Adrenal gland (tissue), 12 donors: ENCODE data around the gene PARD3B. TPM values are rescaled to one million over a fixed set of nuclear protein-coding genes. Genes with fewer than 3 reads are reported as not detected.

Experiments used
- DNase-seq, 7 donors: peaks; one replicate each; pipeline ENCODE4 v3.0.0-alpha.2; 2019 to 2020
- H3K27ac ChIP-seq, 5 donors: fragments of 200-600 bp; sonication (generic) in 4 of 5; 1 replicate in 3 of 5; 2 replicates in 2 of 5; pipeline versions ENCODE4 v1.5.1 to v1.8.0; 2016 to 2020; ENCODE audit warnings: mild to moderate bottlenecking in 1 of 5
- H3K27me3 ChIP-seq: fragments of 200-600 bp; 2 replicates; pipeline ENCODE4 v1.8.0; 2021
- H3K36me3 ChIP-seq, 2 donors: fragments of 200-600 bp; replicated peaks in 1 of 2; 1 replicate in 1 of 2; 2 replicates in 1 of 2; pipeline versions ENCODE4 v1.5.1 to v1.8.0; 2018 to 2022
- H3K4me1 ChIP-seq, 2 donors: fragments of 200-600 bp; replicated peaks in 1 of 2; 1 replicate in 1 of 2; 2 replicates in 1 of 2; pipeline versions ENCODE4 v1.5.1 to v1.8.0; 2018 to 2021
- H3K4me3 ChIP-seq, 4 donors: fragments of 200-600 bp; sonication (generic) in 3 of 4; one replicate each; pipeline ENCODE4 v1.5.1; 2016 to 2018
- H3K9me3 ChIP-seq, 3 donors: fragments of 200-600 bp; sonication (generic) in 1 of 3; replicated peaks in 1 of 3; 1 replicate in 2 of 3; 2 replicates in 1 of 3; pipeline versions ENCODE4 v1.5.1 to v1.8.0; 2016 to 2021
- POLR2A ChIP-seq, 2 donors: fragments of 450-650 bp; IDR thresholded peaks; one replicate each; pipeline ENCODE4 v1.6.1; 2017; ENCODE audit warnings: antibody characterized with exemption in 2 of 2, mild to moderate bottlenecking in 2 of 2, moderate library complexity in 1 of 2
- WGBS, 4 donors: extraction: QIAGEN DNeasy Blood & Tissue Kit in 2 of 4; methylation state at CpG; one replicate each; pipeline versions ENCODE4 v1.1.5 to v1.1.7; 2013 to 2017; 5-methylcytosine and 5-hydroxymethylcytosine counted together
- intact Hi-C, 2 donors: fragments of 100-400 bp; cut with DNase I; formaldehyde crosslinking; loops; one replicate each; pipeline versions ENCODE4 v1.14.1 to v1.15.0; 2022 to 2023
- polyA plus RNA-seq, 3 donors: library from polyadenylated mRNA; stranded (reverse); fragments of 200-250 nt in 2 of 3; fragments of 350-450 nt in 1 of 3; fragmentation: Illumina TruSeq in 1 of 3; extraction: RNeasy Lipid Tissue Mini Kit (QIAGEN cat#74804) in 1 of 3; gene quantifications; one replicate each; pipeline ENCODE4 v1.2.3, GENCODE V29; 2013 to 2014
- total RNA-seq, 9 donors: library from RNA; depleted of rRNA in 4 of 9; stranded (reverse); fragments of >200 nt in 4 of 9; fragments of 120-200 nt in 1 of 9; fragmentation: NEBNext Ultra II Directional in 1 of 9; extraction: Animal tissue kit (Norgen Biotek cat#: 25700) in 1 of 9; gene quantifications; one replicate each; pipeline versions ENCODE4 v1.1.0 to v1.2.4, GENCODE V29; 2013 to 2023
- TF ChIP-seq, protein P1 (sequence below), 6 experiments: fragments of 450-650 bp in 4 of 6; fragments of 200-600 bp in 2 of 6; sonication (generic) in 1 of 6; IDR thresholded peaks; 1 replicate in 5 of 6; 2 replicates in 1 of 6; pipeline versions ENCODE4 v1.5.1 to v1.8.0; 2016 to 2021; ENCODE audit warnings: antibody characterized with exemption in 6 of 6, mild to moderate bottlenecking in 2 of 6, moderate library complexity in 1 of 6
- donor health status: healthy with polysubstance abuse.
- donor health status: Bipolar disorder and iron deficiency.
- donor health status: DM: yes; HTN: yes; CAD: no.
- donor health status: DM: no; HTN: no; CAD: no.
- donor health status: DM: no; HTN: no; CAD: no.
- donor health status: DM: yes; HTN: yes; CAD: no.

The PARD3B gene
- total and polyA plus RNA-seq, 12 donors, result 1.9 to 20.4 (median 9.5) TPM

DNA sequence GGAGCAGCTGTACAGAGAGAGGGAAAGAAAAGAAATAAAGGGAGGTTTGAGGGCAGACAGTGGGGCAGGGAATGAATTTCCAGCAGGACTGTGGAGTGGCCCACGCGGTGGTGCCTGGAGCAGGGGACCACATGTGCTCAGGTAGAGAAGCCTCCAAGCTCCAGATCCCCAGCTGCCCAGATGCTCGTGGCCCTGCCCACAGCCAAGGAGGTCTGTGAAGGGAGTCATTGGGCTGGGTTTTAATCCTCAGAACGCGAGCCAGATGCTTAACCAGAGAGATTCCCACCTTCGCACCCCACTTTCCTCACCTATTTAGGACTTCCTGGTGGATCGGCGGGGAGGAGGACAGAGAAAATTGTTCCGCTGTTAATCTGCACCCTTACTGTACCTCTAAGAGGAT is 369.4 kb downstream of the PARD3B start:
- no peak for TF ChIP-seq POLR2A (IDR thresholded peaks at IDR 0.05)
- TF ChIP-seq, protein P1, sequence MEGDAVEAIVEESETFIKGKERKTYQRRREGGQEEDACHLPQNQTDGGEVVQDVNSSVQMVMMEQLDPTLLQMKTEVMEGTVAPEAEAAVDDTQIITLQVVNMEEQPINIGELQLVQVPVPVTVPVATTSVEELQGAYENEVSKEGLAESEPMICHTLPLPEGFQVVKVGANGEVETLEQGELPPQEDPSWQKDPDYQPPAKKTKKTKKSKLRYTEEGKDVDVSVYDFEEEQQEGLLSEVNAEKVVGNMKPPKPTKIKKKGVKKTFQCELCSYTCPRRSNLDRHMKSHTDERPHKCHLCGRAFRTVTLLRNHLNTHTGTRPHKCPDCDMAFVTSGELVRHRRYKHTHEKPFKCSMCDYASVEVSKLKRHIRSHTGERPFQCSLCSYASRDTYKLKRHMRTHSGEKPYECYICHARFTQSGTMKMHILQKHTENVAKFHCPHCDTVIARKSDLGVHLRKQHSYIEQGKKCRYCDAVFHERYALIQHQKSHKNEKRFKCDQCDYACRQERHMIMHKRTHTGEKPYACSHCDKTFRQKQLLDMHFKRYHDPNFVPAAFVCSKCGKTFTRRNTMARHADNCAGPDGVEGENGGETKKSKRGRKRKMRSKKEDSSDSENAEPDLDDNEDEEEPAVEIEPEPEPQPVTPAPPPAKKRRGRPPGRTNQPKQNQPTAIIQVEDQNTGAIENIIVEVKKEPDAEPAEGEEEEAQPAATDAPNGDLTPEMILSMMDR (IDR thresholded peaks at IDR 0.05), result no peak
- no peak for DNase-seq
- Histone ChIP-seq H3K4me3 (no peak overlapping the region), H3K4me1 (no peaks in the 10 kb centered on the region), H3K36me3 (no peaks in the 10 kb centered on the region), H3K9me3 (no peaks in the 10 kb centered on the region), H3K27ac (no peak overlapping the region), H3K27me3 (no peaks in the 10 kb centered on the region)
- WGBS, 4 donors, result 93 to 98% (median 96%) methylated on average over 8 to 9 of the region's 9 CpGs
- intact Hi-C loops, result no loop called here

DNA sequence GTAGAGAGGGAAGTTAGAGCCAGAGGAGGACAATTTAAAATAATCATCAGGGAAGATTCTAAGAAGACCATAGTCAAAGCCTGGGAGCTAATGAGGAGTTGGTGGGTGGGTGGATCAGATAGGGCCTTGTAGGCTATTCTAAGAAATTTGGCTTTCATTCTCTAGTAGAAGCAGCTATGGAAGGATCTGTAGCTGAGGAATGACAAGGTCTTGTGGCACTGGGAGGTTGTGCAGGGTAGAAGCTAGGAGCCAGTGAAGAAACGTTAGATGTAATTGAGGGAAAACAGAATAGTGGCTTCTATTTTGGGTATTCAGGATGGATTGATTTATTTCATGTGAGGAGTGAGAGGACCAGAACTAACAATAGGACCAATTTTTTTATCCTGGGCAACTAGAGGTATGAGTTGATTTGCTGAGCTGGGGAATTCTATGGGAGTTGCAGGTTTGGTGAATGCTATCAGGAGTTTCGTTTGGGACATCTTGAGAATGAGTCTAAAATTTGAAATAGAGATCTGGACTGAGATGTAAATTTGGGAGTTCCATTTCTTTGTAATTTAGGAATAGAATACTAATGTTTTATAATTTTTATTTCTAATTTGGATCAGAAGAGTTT is 371.9 kb downstream of the PARD3B start:
- DNase-seq, result no peak
- TF ChIP-seq POLR2A (IDR thresholded peaks at IDR 0.05), result no peak
- TF ChIP-seq, protein P1 (IDR thresholded peaks at IDR 0.05), result no peak
- no peaks in the 10 kb centered on the region for H3K36me3 ChIP-seq
- H3K27me3 ChIP-seq, result no peaks in the 10 kb centered on the region
- intact Hi-C loops, result no loop called here
- no peak overlapping the region for H3K4me3 ChIP-seq
- no peaks in the 10 kb centered on the region for H3K9me3 ChIP-seq
- WGBS, 4 donors, result 91 to 94% (median 93%) methylated on average over 2 of the region's 2 CpGs
- H3K4me1 ChIP-seq, result no peaks in the 10 kb centered on the region
- no peak overlapping the region for H3K27ac ChIP-seq

DNA sequence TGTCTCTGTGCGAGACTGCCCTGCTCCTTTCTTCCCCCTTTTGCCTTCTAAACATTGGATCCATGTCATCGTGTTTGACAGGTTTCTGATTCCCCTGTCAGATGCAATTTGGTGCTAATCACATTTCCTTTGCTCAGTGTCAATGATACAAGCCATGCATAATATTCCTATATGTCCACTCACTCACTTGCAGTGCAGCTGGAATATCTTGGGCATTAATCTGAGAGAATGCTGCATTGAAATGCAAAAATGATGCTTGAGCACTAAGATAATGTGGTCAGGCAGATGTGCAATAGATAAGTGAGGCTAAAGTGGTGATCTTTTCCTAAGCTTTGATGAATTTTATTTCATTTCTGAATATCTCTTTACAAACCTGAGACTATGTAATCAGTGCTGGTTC is 375.5 kb downstream of the PARD3B start:
- Histone ChIP-seq H3K4me1 (no peaks in the 10 kb centered on the region), H3K27ac (no peak overlapping the region), H3K9me3 (no peaks in the 10 kb centered on the region), H3K27me3 (no peaks in the 10 kb centered on the region), H3K36me3 (no peaks in the 10 kb centered on the region), H3K4me3 (no peak overlapping the region)
- no peak for TF ChIP-seq POLR2A (IDR thresholded peaks at IDR 0.05)
- WGBS, 4 donors, result 83 to 91% (median 86%) methylated on average over 2 of the region's 2 CpGs
- intact Hi-C loops, result no loop called here
- DNase-seq, result no peak

DNA sequence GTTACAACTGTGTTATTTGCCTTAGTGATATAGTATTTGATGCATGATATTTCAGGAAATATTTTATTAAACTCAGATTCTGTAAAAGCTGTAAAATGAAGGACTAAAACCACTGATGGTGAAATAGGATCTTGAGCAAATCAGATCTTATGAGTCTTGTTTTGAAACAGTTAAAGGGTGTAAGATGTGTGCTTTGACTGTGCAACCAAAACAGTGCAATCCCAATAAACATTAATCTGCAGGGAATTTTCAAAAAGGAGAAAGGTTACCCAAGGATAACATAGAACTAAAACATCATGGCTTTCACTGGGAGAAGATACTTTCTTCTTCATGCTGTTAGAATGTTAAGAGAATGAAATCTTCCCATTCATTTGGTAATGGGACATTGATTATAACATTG is 378.7 kb downstream of the PARD3B start:
- H3K9me3 ChIP-seq, result no peaks in the 10 kb centered on the region
- TF ChIP-seq POLR2A (IDR thresholded peaks at IDR 0.05), result no peak
- TF ChIP-seq, protein P1 (IDR thresholded peaks at IDR 0.05), result no peak
- no peaks in the 10 kb centered on the region for H3K27me3 ChIP-seq
- no peak for DNase-seq
- no peaks in the 10 kb centered on the region for H3K36me3 ChIP-seq
- H3K4me1 ChIP-seq, result no peaks in the 10 kb centered on the region
- no peak overlapping the region for H3K27ac ChIP-seq
- intact Hi-C loops, result no loop called here
- no peak overlapping the region for H3K4me3 ChIP-seq

DNA sequence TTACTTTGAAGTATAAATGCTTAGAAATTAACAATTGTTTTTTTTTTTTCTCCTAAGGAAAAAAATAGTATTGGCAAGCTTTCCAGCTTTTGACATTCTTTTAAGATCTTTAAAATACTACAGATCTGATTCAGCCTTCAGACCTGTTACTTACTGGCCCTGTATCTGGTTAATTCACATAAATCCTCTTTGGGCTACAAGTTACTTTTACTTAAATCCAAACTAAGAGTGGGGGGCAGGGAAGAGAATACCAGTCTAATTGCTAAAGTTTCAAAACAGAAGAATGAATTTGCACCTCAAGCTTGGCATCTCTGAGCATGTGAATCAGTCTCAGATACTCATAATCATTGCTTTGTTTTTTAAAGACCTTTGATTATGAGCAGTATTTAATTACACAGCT is 386.3 kb downstream of the PARD3B start:
- intact Hi-C loops, result no loop called here
- H3K27ac ChIP-seq, result no peak overlapping the region
- H3K4me1 ChIP-seq, result peaks cover 4 to 9% of the 10 kb centered on the region in 2 donors
- H3K27me3 ChIP-seq, result no peaks in the 10 kb centered on the region
- no peaks in the 10 kb centered on the region for H3K36me3 ChIP-seq
- no peak overlapping the region for H3K4me3 ChIP-seq
- no peak for DNase-seq
- no peaks in the 10 kb centered on the region for H3K9me3 ChIP-seq
- TF ChIP-seq, protein P1 (IDR thresholded peaks at IDR 0.05), result no peak
- no peak for TF ChIP-seq POLR2A (IDR thresholded peaks at IDR 0.05)
